ENCODE measurements around the gene FOXD4L1.
A peak's percentile ranks its signal among the peaks of the same experiment; 100 is the strongest.
"Not testable (repeated sequence)": the region's sequence is repeated elsewhere in the genome, so short reads cannot be mapped to it uniquely, and the experiment has no call there.

FOXD4L1 gene

GRCh38 chr2:113498365-113498764, at the start of gene FOXD4L1:
Gene FOXD4L1 (plus strand): TSS chr2:113498665. CDS start chr2:113499257, 592 bp downstream.
- DNase-seq (ENCODE audit: low spot score); H3K4me3 ChIP-seq; H3K27ac ChIP-seq: not testable (repeated sequence)

- H3K4me3 ChIP-seq; H3K27ac ChIP-seq; DNase-seq (ENCODE audit: low spot score): not testable (repeated sequence)
Measured at GRCh38 chr2:113465770-113466169, 32.7 kb upstream of the FOXD4L1 start.

- H3K27ac ChIP-seq; DNase-seq (ENCODE audit: low spot score); H3K4me3 ChIP-seq: not testable (repeated sequence)
Measured at GRCh38 chr2:113476688-113477368, 21.6 kb upstream of the FOXD4L1 start.

- DNase-seq (ENCODE audit: low spot score): peak; percentile 35
- H3K27ac ChIP-seq, H3K4me3 ChIP-seq: not testable (repeated sequence)
Measured at GRCh38 chr2:113496527-113496926, 1.9 kb upstream of the FOXD4L1 start.

GRCh38 chr2:113499019-113499885, 787 bp downstream of the FOXD4L1 start:
- H3K4me3 ChIP-seq, H3K27ac ChIP-seq: not testable (repeated sequence)
- DNase-seq (ENCODE audit: low spot score): peak; percentile 26

GRCh38 chr2:113499886-113500722, 1.6 kb downstream of the FOXD4L1 start:
- not testable (repeated sequence) for DNase-seq (ENCODE audit: low spot score); H3K4me3 ChIP-seq; H3K27ac ChIP-seq

- DNase-seq (ENCODE audit: low spot score): peak; percentile 14
- not testable (repeated sequence) for H3K4me3 ChIP-seq, H3K27ac ChIP-seq
Measured at GRCh38 chr2:113500723-113501038, 2.2 kb downstream of the FOXD4L1 start.

- H3K27ac ChIP-seq: not testable (repeated sequence)
- H3K4me3 ChIP-seq: peak overlapping the region; percentile 71
- peak; percentile 40 for DNase-seq (ENCODE audit: low spot score)
Measured at GRCh38 chr2:113502216-113503093, 4.0 kb downstream of the FOXD4L1 start.

- not testable (repeated sequence) for H3K27ac ChIP-seq
- peak overlapping the region; percentile 71 for H3K4me3 ChIP-seq
- peak; percentile 68 for DNase-seq (ENCODE audit: low spot score)
Measured at GRCh38 chr2:113503094-113504042, 4.9 kb downstream of the FOXD4L1 start.

GRCh38 chr2:113504081-113504480, 5.6 kb downstream of the FOXD4L1 start:
- not testable (repeated sequence) for H3K27ac ChIP-seq
- H3K4me3 ChIP-seq: peak overlapping the region; percentile 71
- DNase-seq (ENCODE audit: low spot score): peak; percentile 17

- not testable (repeated sequence) for H3K27ac ChIP-seq, H3K4me3 ChIP-seq
- DNase-seq (ENCODE audit: low spot score): peak; percentile 12
Measured at GRCh38 chr2:113507394-113508140, 9.1 kb downstream of the FOXD4L1 start.

- H3K27ac ChIP-seq, H3K4me3 ChIP-seq: not testable (repeated sequence)
- peak; percentile 31 for DNase-seq (ENCODE audit: low spot score)
Measured at GRCh38 chr2:113508187-113508586, 9.7 kb downstream of the FOXD4L1 start.

- H3K27ac ChIP-seq; H3K4me3 ChIP-seq; DNase-seq (ENCODE audit: low spot score): not testable (repeated sequence)
Measured at GRCh38 chr2:113510913-113511312, 12.4 kb downstream of the FOXD4L1 start.

GRCh38 chr2:113511859-113512258, 13.4 kb downstream of the FOXD4L1 start:
- H3K27ac ChIP-seq, H3K4me3 ChIP-seq: not testable (repeated sequence)
- peak; percentile 33 for DNase-seq (ENCODE audit: low spot score)

GRCh38 chr2:113515457-113515856, 17.0 kb downstream of the FOXD4L1 start:
- H3K27ac ChIP-seq, H3K4me3 ChIP-seq: not testable (repeated sequence)
- DNase-seq (ENCODE audit: low spot score): peak; percentile 2

GRCh38 chr2:113515995-113516394, 17.5 kb downstream of the FOXD4L1 start:
- H3K27ac ChIP-seq; DNase-seq (ENCODE audit: low spot score): not testable (repeated sequence)

GRCh38 chr2:113517025-113517424, 18.6 kb downstream of the FOXD4L1 start:
- H3K4me3 ChIP-seq; DNase-seq (ENCODE audit: low spot score); H3K27ac ChIP-seq: not testable (repeated sequence)

More at GRCh38 chr2:113515995-113516394, 17.5 kb downstream of the FOXD4L1 start:
- H3K4me3 ChIP-seq: not testable (repeated sequence)
